Adrenal gland (tissue), 5 donors: ENCODE measurements around the gene DNM1.

Source experiments
- POLR2A ChIP-seq, 2 donors: fragments of 450-650 bp; IDR thresholded peaks; one replicate each; pipeline ENCODE4 v1.6.1; 2017; ENCODE audit warnings: antibody characterized with exemption in 2 of 2, mild to moderate bottlenecking in 2 of 2, moderate library complexity in 1 of 2
- TF ChIP-seq, protein P1 (sequence below), 6 experiments: fragments of 450-650 bp in 4 of 6; fragments of 200-600 bp in 2 of 6; sonication (generic) in 1 of 6; IDR thresholded peaks; 1 replicate in 5 of 6; 2 replicates in 1 of 6; pipeline versions ENCODE4 v1.5.1 to v1.8.0; 2016 to 2021; ENCODE audit warnings: antibody characterized with exemption in 6 of 6, mild to moderate bottlenecking in 2 of 6, moderate library complexity in 1 of 6
- donor health status: DM: no; HTN: no; CAD: no.

DNA sequence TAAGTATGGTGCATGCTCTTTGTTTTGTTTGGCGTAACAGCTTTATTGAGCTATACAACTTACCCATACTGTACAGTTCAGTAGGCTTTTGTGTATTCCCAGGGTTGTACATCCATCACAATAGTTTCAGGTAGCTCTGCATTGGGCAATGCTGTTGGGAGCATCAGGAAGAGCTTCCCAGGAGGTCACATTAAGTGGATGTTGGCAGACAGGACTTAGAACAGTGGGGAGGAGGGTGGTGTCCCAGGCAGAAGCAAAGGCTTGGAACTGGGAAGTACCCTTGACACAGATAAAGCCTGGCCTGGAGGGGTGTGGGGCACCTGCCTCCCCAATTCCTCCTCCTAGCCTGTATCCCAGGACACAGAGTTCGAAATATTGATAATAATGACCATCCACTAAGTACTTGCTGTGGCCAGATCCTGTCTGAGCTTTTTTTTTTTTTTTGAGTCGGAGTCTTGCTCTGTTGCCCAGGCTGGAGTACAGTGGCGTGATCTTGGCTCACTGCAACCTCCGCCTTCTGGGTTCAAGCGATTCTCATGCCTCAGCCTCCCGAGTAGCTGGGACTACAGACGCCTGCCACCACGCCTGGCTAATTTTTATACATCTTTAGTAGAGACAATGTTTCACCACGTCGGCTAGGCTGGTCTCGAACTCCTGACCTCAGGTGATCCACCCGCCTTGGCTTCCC, 41.8 kb upstream of the DNM1 start:
- TF ChIP-seq, protein P1, sequence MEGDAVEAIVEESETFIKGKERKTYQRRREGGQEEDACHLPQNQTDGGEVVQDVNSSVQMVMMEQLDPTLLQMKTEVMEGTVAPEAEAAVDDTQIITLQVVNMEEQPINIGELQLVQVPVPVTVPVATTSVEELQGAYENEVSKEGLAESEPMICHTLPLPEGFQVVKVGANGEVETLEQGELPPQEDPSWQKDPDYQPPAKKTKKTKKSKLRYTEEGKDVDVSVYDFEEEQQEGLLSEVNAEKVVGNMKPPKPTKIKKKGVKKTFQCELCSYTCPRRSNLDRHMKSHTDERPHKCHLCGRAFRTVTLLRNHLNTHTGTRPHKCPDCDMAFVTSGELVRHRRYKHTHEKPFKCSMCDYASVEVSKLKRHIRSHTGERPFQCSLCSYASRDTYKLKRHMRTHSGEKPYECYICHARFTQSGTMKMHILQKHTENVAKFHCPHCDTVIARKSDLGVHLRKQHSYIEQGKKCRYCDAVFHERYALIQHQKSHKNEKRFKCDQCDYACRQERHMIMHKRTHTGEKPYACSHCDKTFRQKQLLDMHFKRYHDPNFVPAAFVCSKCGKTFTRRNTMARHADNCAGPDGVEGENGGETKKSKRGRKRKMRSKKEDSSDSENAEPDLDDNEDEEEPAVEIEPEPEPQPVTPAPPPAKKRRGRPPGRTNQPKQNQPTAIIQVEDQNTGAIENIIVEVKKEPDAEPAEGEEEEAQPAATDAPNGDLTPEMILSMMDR (IDR thresholded peaks at IDR 0.05) = no peak
- no peak for TF ChIP-seq POLR2A (IDR thresholded peaks at IDR 0.05)
